ENCODE data around the gene PRUNE1. TPM values are rescaled to one million over a fixed set of nuclear protein-coding genes. Genes with fewer than 3 reads are reported as not detected.

PRUNE1 gene
- total RNA-seq, 1 experiment from 2014 or later, result 30.7 TPM

- H3F3A ChIP-seq (ENCODE audit: insufficient read depth, low read depth), result peaks cover 10% of the 10 kb centered on the region
- no TSS peak for BruUV-seq (replicated peaks)
These were observed 51.1 kb downstream of the PRUNE1 start, which contains the start of gene CDC42SE1 for GRCh38 chr1:151059109-151060006. Gene CDC42SE1 (minus strand): TSS chr1:151059622. CDS start chr1:151055730, 3,892 bp downstream.

GRCh38 chr1:151060007-151060656 is 51.9 kb downstream of the PRUNE1 start, which contains the start of gene MLLT11:
Gene MLLT11 (plus strand): TSS chr1:151060397. CDS start chr1:151067225, 6,828 bp downstream.
- TF ChIP-seq CTCF (conservative IDR thresholded peaks at IDR 0.05) (no peak), EZH2 (IDR thresholded peaks at IDR 0.05; ENCODE audit: low read depth) (no peak)

More at GRCh38 chr1:151059109-151060006, 51.1 kb downstream of the PRUNE1 start, which contains the start of gene CDC42SE1:
- ChIA-PET CTCF (interaction anchor here (0.6 to 1.0 kb wide), 4 partner anchors 12 to 510 kb away, joined by 3 to 4 read pairs (median 3); no protein-coding TSS in a partner anchor), POLR2A (ENCODE audit: unreplicated experiment) (interaction anchor here (0.6 kb wide), 1 partner anchor 78 kb away, joined by 3 read pairs; no protein-coding TSS in a partner anchor)
- peaks cover 14% of the 10 kb centered on the region; the same call in 1 of the 2 replicates for H4K20me1 ChIP-seq (ENCODE audit: insufficient read depth)
- peak; percentile 59 to 74 for DNase-seq
- H3K4me2 ChIP-seq, result peak within 1 kb of the TSS; percentile 90
- no peaks in the 10 kb centered on the region for H3K9me3 ChIP-seq (ENCODE audit: insufficient read depth, low read depth)
- H3K36me3 ChIP-seq (ENCODE audit: low read depth), result peaks cover 21% of the 10 kb centered on the region; the same call in 1 of the 2 replicates
- peak within 1 kb of the TSS; percentile 82 for H3K4me3 ChIP-seq
- H3K27ac ChIP-seq, result no peak within 1 kb of the TSS
- H3K9me2 ChIP-seq (ENCODE audit: insufficient read depth), result no peaks in the 10 kb centered on the region
- H3K4me1 ChIP-seq (replicated peaks; ENCODE audit: insufficient read depth), result peaks cover 43% of the 10 kb centered on the region
- no peaks in the 10 kb centered on the region for H3K27me3 ChIP-seq (ENCODE audit: insufficient read depth, low read depth)
- intact Hi-C loops (cut with micrococcal nuclease; ENCODE audit: unreplicated experiment), result loop anchor here (2.0 to 10.0 kb wide), 2 partner anchors 83 to 495 kb away; no protein-coding TSS in a partner anchor
- peaks cover 47% of the 10 kb centered on the region for H3K79me2 ChIP-seq (ENCODE audit: low read depth)
- peak; percentile 72 for TF ChIP-seq CTCF (conservative IDR thresholded peaks at IDR 0.05)
- no peak for TF ChIP-seq EZH2 (IDR thresholded peaks at IDR 0.05; ENCODE audit: low read depth)
- peak within 1 kb of the TSS; percentile 86 for H2AFZ ChIP-seq

More at GRCh38 chr1:151060007-151060656, 51.9 kb downstream of the PRUNE1 start, which contains the start of gene MLLT11:
- Histone ChIP-seq H3K36me3 (ENCODE audit: low read depth) (peaks cover 13% of the 10 kb centered on the region; the same call in 1 of the 2 replicates), H2AFZ (peak within 1 kb of the TSS; percentile 86), H3K4me3 (peak within 1 kb of the TSS; percentile 82), H3K9me3 (ENCODE audit: insufficient read depth, low read depth) (no peaks in the 10 kb centered on the region), H3K27me3 (ENCODE audit: insufficient read depth, low read depth) (no peaks in the 10 kb centered on the region), H3K4me1 (replicated peaks; ENCODE audit: insufficient read depth) (peaks cover 41% of the 10 kb centered on the region), H3K9me2 (ENCODE audit: insufficient read depth) (no peaks in the 10 kb centered on the region), H3F3A (ENCODE audit: insufficient read depth, low read depth) (peaks cover 10% of the 10 kb centered on the region), H3K4me2 (peak within 1 kb of the TSS; percentile 90), H3K27ac (no peak within 1 kb of the TSS), H3K79me2 (ENCODE audit: low read depth) (peaks cover 43% of the 10 kb centered on the region), H4K20me1 (ENCODE audit: insufficient read depth) (peaks cover 14% of the 10 kb centered on the region; the same call in 1 of the 2 replicates)
- BruUV-seq (replicated peaks), result no TSS peak
- CTCF ChIA-PET, result interaction anchor here (0.7 kb wide), 1 partner anchor 39 kb away, joined by 5 read pairs; no protein-coding TSS in a partner anchor
- intact Hi-C loops (cut with micrococcal nuclease; ENCODE audit: unreplicated experiment), result loop anchor here (10.0 kb wide), 1 partner anchor 495 kb away; no protein-coding TSS in a partner anchor
- POLR2A ChIA-PET (ENCODE audit: unreplicated experiment), result interaction anchor here (0.6 kb wide), 1 partner anchor 75 kb away, joined by 14 read pairs; no protein-coding TSS in a partner anchor
- no peak for DNase-seq
